ENCODE measurements around the gene ALDH1A3.

Gene ALDH1A3

DNA sequence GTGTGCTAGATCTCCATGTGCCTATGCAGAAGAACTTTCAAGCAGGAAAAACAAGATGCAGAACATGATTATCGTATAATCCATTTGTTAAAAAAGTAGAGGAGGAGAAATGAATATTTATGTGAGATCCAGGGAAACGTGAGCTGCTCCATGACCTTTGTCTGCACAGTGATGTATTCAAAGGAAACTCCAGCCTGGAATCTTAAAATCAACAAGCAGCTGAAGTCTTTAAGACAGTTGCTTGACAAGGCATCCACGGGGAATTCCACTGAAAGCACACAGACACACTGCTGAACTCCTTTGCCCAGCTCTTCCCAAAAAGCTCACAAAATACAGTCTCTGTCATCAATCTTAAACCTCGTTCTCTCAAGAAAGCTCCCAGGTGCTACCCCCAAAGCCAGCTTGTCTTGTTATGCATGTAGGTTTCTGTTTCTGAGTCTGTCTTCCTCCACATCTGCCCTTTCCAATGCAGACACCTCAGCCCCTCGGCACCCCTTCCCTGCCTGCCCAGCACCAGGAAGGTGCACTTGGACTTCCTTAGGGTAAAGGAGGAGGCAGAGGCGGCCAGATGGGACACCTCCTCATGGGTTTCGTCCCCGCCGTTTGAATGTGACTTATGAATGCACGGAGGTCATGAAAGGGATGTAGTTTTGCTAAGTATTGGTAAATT lies 68.3 kb downstream of the ALDH1A3 start:
- TF ChIP-seq JUND (IDR thresholded peaks at IDR 0.05; ENCODE audit: low read depth): no peak
- no peak for DNase-seq (ENCODE audit: low read depth in 1 of 2, low spot score in 1 of 2)
- in situ Hi-C loops (cut with HindIII; ENCODE audit: low pct_unique_long_range_greater_than_20kb, low sequenced_read_pairs): no loop called here

DNA sequence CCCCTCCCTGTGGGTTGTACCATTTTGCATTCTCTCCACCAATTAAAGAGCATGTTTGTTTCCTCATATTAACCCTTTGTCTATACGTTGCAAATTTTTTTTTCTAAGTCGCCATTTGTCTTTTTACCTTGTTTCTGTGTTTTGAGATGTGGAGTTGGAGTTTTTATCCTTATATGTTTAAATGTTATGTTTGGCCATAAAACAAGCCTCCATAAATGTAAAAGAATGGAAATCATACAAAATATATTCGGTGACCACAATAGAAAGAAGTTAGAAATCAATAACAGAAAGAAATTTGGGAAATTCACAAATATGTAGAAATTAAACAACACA lies 68.8 kb downstream of the ALDH1A3 start:
- TF ChIP-seq JUND (IDR thresholded peaks at IDR 0.05; ENCODE audit: low read depth): no peak
- DNase-seq (ENCODE audit: low read depth in 1 of 2, low spot score in 1 of 2): no peak
- in situ Hi-C loops (cut with HindIII; ENCODE audit: low pct_unique_long_range_greater_than_20kb, low sequenced_read_pairs): no loop called here

DNA sequence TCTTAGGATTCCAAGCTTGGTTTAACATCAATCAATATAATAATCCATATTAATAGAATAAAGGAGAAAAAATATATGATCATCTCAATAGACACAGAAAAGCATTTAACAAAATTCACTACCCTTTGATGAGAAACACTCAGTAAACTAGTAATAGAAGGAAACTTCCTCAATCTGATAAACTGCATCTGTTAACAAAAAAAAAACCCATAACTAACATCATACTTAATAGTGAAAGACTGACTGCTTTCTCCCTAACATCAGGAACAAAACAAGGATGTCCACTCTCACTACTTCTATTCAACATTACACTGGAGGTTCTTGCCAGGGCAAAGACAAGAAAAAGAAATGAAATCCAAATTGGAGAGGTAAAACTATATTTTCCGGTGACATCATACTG lies 70.1 kb downstream of the ALDH1A3 start:
- no peak for TF ChIP-seq JUND (IDR thresholded peaks at IDR 0.05; ENCODE audit: low read depth)
- in situ Hi-C loops (cut with HindIII; ENCODE audit: low pct_unique_long_range_greater_than_20kb, low sequenced_read_pairs): no loop called here
- no peak for DNase-seq (ENCODE audit: low read depth in 1 of 2, low spot score in 1 of 2)

DNA sequence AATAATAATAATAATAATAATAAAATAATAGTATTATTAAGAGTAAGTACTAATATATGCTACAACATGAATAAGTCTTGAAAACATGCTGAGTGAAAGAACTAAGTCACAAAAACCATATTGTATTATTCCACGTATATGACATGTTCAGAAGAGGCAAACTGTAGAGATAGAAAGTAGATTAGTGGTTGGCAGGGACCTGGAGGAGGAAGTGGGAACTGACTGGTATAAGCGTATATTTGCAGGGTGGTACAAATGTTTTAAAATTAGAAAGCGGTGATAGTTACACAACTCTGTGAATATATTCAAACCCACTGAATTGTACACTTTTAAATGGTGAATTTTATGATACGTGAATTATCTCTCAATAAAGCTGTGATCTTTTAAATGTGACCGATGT lies 72.3 kb downstream of the ALDH1A3 start:
- TF ChIP-seq JUND (IDR thresholded peaks at IDR 0.05; ENCODE audit: low read depth): no peak
- DNase-seq (ENCODE audit: low read depth in 1 of 2, low spot score in 1 of 2): no peak
- in situ Hi-C loops (cut with HindIII; ENCODE audit: low pct_unique_long_range_greater_than_20kb, low sequenced_read_pairs): no loop called here

DNA sequence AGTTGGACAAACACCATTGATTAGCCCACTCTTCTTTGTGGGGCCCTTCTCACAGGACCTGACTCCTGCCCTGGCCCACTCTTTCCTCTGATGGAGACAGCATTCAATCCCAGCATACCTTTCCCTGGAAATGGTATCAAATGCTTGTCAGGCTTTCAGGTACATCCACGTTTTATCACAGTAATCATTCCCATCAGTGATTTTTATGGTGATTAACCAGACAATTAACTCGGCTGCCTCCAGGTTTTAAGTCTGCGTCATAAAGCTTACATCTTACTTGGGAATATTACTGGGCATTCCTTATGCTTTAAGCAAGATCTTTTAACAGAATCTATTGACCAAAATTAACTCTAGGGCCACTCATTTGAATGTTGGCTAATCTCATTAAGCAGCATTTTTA lies 72.9 kb downstream of the ALDH1A3 start:
- DNase-seq (ENCODE audit: low read depth in 1 of 2, low spot score in 1 of 2): no peak
- TF ChIP-seq JUND (IDR thresholded peaks at IDR 0.05; ENCODE audit: low read depth): no peak
- in situ Hi-C loops (cut with HindIII; ENCODE audit: low pct_unique_long_range_greater_than_20kb, low sequenced_read_pairs): no loop called here

DNA sequence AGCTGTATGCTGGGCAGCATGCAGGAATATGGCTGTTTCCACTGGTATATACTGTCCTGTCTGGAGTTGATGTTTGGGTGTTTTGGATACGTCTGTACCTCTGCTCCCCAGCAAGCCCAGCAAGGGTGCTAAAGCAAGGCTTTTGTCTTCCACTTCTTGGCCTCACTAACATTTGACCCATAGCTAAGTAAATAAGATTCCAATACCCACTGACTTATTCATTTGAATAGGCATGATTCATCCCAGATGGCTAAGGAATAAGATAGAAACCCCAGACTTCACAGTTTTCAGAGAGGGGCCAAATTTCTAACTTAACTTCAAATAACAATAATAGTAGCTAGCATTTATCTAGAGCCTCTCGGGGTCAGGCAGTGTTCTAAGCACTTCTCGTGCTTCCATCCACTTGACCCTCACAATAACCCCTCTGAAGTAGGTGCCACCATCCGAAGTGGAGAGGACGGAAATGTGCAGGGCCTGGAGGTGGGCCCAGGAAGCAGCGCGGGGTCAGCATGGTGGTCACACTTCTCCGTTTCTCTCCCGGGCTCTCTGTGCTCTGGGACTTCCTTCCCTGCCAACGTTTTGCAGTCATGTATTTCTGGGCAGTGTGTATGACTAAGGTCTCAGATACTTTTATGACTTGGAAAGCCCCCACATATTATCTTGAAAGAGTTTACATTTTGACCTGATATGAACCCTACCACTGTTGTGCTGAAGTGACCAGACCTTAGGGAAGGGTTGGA lies 78.9 kb downstream of the ALDH1A3 start:
- in situ Hi-C loops (cut with HindIII; ENCODE audit: low pct_unique_long_range_greater_than_20kb, low sequenced_read_pairs): no loop called here
- no peak for DNase-seq (ENCODE audit: low read depth in 1 of 2, low spot score in 1 of 2)
- no peak for TF ChIP-seq JUND (IDR thresholded peaks at IDR 0.05; ENCODE audit: low read depth)

DNA sequence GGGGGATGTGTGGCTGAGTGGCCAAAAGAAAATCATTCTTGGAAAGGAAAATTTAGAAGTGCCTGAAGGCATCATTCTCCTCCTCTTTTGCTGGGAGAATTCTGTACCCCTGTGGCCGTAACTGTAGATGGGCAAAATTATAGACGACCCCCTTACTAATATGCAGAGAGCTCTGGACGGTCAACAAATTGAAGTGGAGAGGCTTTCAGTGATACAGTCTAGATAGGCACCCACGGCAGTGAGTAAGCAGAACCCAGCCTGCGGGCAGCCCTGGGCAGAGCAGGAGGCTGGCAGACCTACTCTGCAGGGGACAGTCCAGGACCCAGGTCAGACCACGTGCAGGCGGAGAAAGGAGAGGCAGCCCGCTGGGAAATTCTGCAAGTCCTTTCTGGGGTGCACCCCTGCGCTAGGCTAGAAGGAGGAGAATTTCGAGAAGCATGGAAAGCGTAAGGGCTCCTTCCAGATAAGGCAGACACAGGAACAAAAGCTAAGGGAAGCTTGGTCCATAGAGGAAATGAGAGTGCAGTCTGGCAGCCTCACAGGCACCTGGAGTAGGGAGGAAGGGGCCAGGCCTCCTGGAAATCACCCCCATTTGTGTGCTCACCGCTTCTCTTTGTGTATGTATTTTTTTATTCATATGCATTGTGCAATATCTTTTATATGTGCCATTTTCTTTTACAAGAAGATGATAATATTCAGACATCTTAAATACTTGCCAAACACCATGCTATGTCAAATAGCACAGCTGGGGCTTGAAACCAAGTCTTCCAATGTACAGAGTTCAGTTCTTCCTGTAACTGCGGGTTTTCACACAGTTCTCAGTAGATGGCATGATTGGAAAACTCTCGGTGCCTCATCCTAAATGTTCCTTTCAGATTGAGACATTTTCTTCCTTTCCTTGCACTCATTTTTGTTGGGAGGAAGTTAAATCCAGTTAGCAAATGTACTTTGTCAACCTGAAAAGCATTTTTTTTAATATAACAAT lies 79.7 kb downstream of the ALDH1A3 start:
- no peak for DNase-seq (ENCODE audit: low read depth in 1 of 2, low spot score in 1 of 2)
- in situ Hi-C loops (cut with HindIII; ENCODE audit: low pct_unique_long_range_greater_than_20kb, low sequenced_read_pairs): no loop called here
- no peak for TF ChIP-seq JUND (IDR thresholded peaks at IDR 0.05; ENCODE audit: low read depth)

Data from T47D (cell line).